Endothelial cell of umbilical vein (primary cell): ENCODE results near the gene TRMT2A. TPM values are rescaled to one million over a fixed set of nuclear protein-coding genes. Genes with fewer than 3 reads are reported as not detected.

Experiments used
- BruUV-seq: library from RNA; stranded (reverse); fragments of 400-500 nt; replicated peaks from 2 replicates; lab custom pipeline; 2021; lab: Mats Ljungman, UMichigan
- CTCF ChIA-PET: fragments of 300-600, 350-600 bp; sonication (Branson Sonifier 250); formaldehyde crosslinking; loops from one replicate; lab custom pipeline; 2021; ENCODE audit warnings: antibody characterized with exemption, inconsistent platforms; lab: Charles Lee
- POLR2A ChIA-PET: fragments of 300-600, 350-600 bp; sonication (Branson Sonifier 250); formaldehyde crosslinking; loops from one replicate; lab custom pipeline; 2021; ENCODE audit warnings: antibody characterized with exemption, inconsistent platforms; lab: Charles Lee
- DNase-seq: peaks from one replicate; pipeline ENCODE4 v3.0.0-alpha.2; 2011; ENCODE audit warnings: low read depth, low spot score
- FAIRE-seq: peaks from 2 replicates; lab custom pipeline; 2011; peaks lifted over from hg19 to GRCh38; lab: Jason Lieb, UNC
- H2AFZ ChIP-seq: 2 replicates; pipeline ENCODE4 v1.6.0; 2012; ENCODE audit warnings: low read depth, low read length, control low read depth, inconsistent platforms
- H3K27ac ChIP-seq: 2 replicates; pipeline ENCODE4 v1.5.1; 2011; ENCODE audit warnings: low read depth, mild to moderate bottlenecking, control low read depth, low read length, moderate library complexity; ENCODE audit not compliant: insufficient read depth
- H3K27me3 ChIP-seq, 2 experiments: 2 replicates each; pipeline versions ENCODE4 v1.6.0 to v1.6.1; 2011; ENCODE audit warnings: low read length in 2 of 2, mixed read lengths in 1 of 2; ENCODE audit not compliant: control insufficient read depth in 2 of 2, insufficient read depth in 2 of 2
- H3K36me3 ChIP-seq, 2 experiments: 2 replicates in 1 of 2; 3 replicates in 1 of 2; pipeline ENCODE4 v1.5.1; 2011; ENCODE audit warnings: low read length in 2 of 2, mild to moderate bottlenecking in 1 of 2, moderate library complexity in 1 of 2; ENCODE audit not compliant: control insufficient read depth in 2 of 2, insufficient read depth in 2 of 2; ENCODE audit errors: extremely low read depth in 1 of 2
- H3K4me1 ChIP-seq: 3 replicates; pipeline ENCODE4 v1.5.1; 2011; ENCODE audit warnings: mild to moderate bottlenecking, low read length; ENCODE audit not compliant: control insufficient read depth, insufficient read depth; ENCODE audit errors: extremely low read depth
- H3K4me2 ChIP-seq: 2 replicates; pipeline ENCODE4 v1.6.1; 2011; ENCODE audit warnings: low read length, control low read depth, mixed read lengths; ENCODE audit not compliant: insufficient read depth
- H3K4me3 ChIP-seq, 3 experiments: fragments of 200-600 bp in 1 of 3; sonication (generic), shearing (Covaris generic) in 1 of 3; replicated peaks in 1 of 3; 2 replicates each; pipeline ENCODE4 v1.5.1; 2011 to 2016; ENCODE audit warnings: control low read depth in 3 of 3, low read length in 3 of 3, mild to moderate bottlenecking in 2 of 3, inconsistent platforms in 1 of 3, low read depth in 1 of 3, moderate library complexity in 1 of 3; ENCODE audit not compliant: insufficient read depth in 1 of 3
- H3K79me2 ChIP-seq: 2 replicates; pipeline ENCODE4 v1.6.0; 2012; ENCODE audit warnings: low read length, inconsistent platforms; ENCODE audit not compliant: control insufficient read depth, insufficient read depth
- H3K9ac ChIP-seq: replicated peaks from 2 replicates; pipeline ENCODE3; 2011; ENCODE audit warnings: low read length, control low read depth; ENCODE audit not compliant: insufficient read depth; ENCODE audit errors: extremely low read depth
- H3K9me1 ChIP-seq: replicated peaks from 3 replicates; pipeline ENCODE4 v1.6.0; 2011; ENCODE audit warnings: mild to moderate bottlenecking, low read length; ENCODE audit not compliant: control insufficient read depth, insufficient read depth; ENCODE audit errors: extremely low read depth
- H3K9me3 ChIP-seq: replicated peaks from 2 replicates; pipeline ENCODE4 v1.5.1; 2012; ENCODE audit warnings: low read length, inconsistent platforms; ENCODE audit not compliant: control insufficient read depth, insufficient read depth
- H4K20me1 ChIP-seq: replicated peaks from 2 replicates; pipeline ENCODE3; 2011; ENCODE audit warnings: mild to moderate bottlenecking, low read length; ENCODE audit not compliant: control insufficient read depth, insufficient read depth; ENCODE audit errors: extremely low read depth
- EZH2 ChIP-seq: IDR thresholded peaks from 2 replicates; pipeline ENCODE4 v1.6.1; 2012; ENCODE audit warnings: borderline replicate concordance, low read depth, mild to moderate bottlenecking, moderate library complexity, low read length, inconsistent platforms; ENCODE audit not compliant: severe bottlenecking
- FOS ChIP-seq: IDR thresholded peaks from 2 replicates; pipeline ENCODE4 v1.6.1; 2011; ENCODE audit warnings: mild to moderate bottlenecking, low read length, moderate library complexity, borderline replicate concordance; ENCODE audit not compliant: insufficient read depth
- GATA2 ChIP-seq: IDR thresholded peaks from 2 replicates; pipeline ENCODE4 v1.7.0; 2011; ENCODE audit warnings: low read depth, mild to moderate bottlenecking, moderate library complexity, mixed read lengths, low read length; ENCODE audit not compliant: insufficient read length, insufficient read depth
- JUN ChIP-seq: IDR thresholded peaks from 2 replicates; pipeline ENCODE4 v1.6.1; 2011; ENCODE audit warnings: borderline replicate concordance, low read depth; ENCODE audit not compliant: insufficient read length, insufficient read depth
- MYC ChIP-seq: IDR thresholded peaks from one replicate; pipeline ENCODE4 v1.6.1; 2011; ENCODE audit warnings: mild to moderate bottlenecking, low read depth, low read length
- POLR2A ChIP-seq: IDR thresholded peaks from 2 replicates; pipeline ENCODE4 v1.6.1; 2012; ENCODE audit warnings: low read depth, mild to moderate bottlenecking, control low read depth, low read length
- POLR2AphosphoS5 ChIP-seq: IDR thresholded peaks from 2 replicates; pipeline ENCODE4 v1.6.1; 2012; ENCODE audit warnings: low read depth, mild to moderate bottlenecking, control low read depth, low read length, moderate library complexity; ENCODE audit not compliant: insufficient read depth
- dilution Hi-C: fragments of 300-500 bp; cut with MboI; formaldehyde crosslinking; loops from one replicate; pipeline ENCODE4 v1.15.0; 2019; ENCODE audit warnings: low sequenced_read_pairs; ENCODE audit not compliant: extremely low pct_ligation_motif_present
- intact Hi-C: fragments of 100-400 bp; cut with micrococcal nuclease; formaldehyde crosslinking; loops from one replicate; pipeline ENCODE4 v1.10.0; 2022
- polyA plus RNA-seq, 4 experiments: library from polyadenylated mRNA; depleted of rRNA in 3 of 4; stranded (reverse) in 3 of 4; unstranded in 1 of 4; fragments of >200 nt; gene quantifications; 2 replicates each; pipeline versions ENCODE4 v1.2.1 to v1.2.3, GENCODE V29; 2011 to 2012; ENCODE audit warnings: missing spikeins in 1 of 4
- total RNA-seq: library from RNA; stranded (reverse); gene quantifications from 2 replicates; pipeline ENCODE4 v1.2.3, GENCODE V29; 2021
- TF ChIP-seq, protein P1 (sequence below): IDR thresholded peaks from 2 replicates; pipeline ENCODE4 v1.6.1; 2011; ENCODE audit not compliant: insufficient read depth, insufficient read length
- TF ChIP-seq, protein P2 (sequence below), 2 donors: IDR thresholded peaks; 1 replicate in 1 of 2; 2 replicates in 1 of 2; pipeline ENCODE4 v1.5.1; 2011; ENCODE audit warnings: low read length in 2 of 2, mild to moderate bottlenecking in 2 of 2, moderate library complexity in 2 of 2, control low read depth in 1 of 2, inconsistent platforms in 1 of 2, low read depth in 1 of 2; ENCODE audit not compliant: insufficient read depth in 1 of 2; ENCODE audit errors: extremely low read depth in 1 of 2

Gene TRMT2A
- total and polyA plus RNA-seq, 2 donors (not counting 3 experiments of a cell fraction or from before 2014, with no cell fraction given) = 51.2 to 61.9 TPM

DNA sequence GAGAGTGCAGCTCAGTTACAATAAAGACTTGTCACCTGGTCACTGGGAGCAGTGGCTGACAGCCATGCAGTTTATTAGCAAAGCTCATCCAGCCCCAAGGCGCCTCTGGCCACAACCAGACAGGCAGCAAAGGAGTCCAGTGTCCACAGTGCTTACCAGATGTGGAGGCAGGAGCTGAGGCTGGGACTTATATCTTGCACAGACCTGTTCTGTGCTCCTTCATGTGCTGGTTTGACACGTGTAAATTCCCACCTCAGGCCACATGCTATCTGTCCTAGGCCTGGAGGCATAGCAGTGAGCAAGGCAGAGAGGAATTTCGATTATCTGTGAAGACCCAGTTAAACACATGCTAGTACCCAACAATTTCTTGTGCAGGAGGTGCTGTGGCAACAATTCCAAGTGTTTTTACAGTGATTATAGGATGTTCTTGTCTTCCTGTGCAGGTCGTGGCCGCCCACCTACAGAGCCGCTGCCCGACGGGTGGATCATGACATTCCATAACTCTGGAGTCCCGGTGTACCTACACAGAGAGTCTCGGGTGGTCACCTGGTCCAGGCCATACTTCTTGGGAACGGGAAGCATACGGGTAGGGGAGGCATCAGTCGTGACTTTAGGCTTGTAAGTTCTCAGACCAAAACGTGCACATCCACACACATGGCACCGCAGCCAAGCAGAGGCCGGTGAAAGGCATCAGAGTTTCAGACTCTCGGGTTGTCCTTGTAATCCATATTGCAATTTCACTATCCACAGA, 27.6 kb downstream of the TRMT2A start:
- Histone ChIP-seq H3K27me3 (no peaks in the 10 kb centered on the region), H3K4me3 (no peak overlapping the region), H3K9me3 (no peaks in the 10 kb centered on the region), H4K20me1 (peaks cover 2% of the 10 kb centered on the region), H3K36me3 (peaks cover 54 to 78% of the 10 kb centered on the region in 2 experiments), H3K4me1 (no peaks in the 10 kb centered on the region), H3K27ac (no peak overlapping the region), H2AFZ (no peak overlapping the region), H3K9me1 (no peaks in the 10 kb centered on the region), H3K79me2 (peaks cover 63% of the 10 kb centered on the region), H3K4me2 (no peak overlapping the region), H3K9ac (no peak overlapping the region)
- no peak for FAIRE-seq
- intact Hi-C loops (no loop called here), dilution Hi-C loops (no loop called here)
- no peak for TF ChIP-seq FOS
- TF ChIP-seq, protein P1, sequence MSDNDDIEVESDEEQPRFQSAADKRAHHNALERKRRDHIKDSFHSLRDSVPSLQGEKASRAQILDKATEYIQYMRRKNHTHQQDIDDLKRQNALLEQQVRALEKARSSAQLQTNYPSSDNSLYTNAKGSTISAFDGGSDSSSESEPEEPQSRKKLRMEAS = no peak
- TF ChIP-seq, protein P2, sequence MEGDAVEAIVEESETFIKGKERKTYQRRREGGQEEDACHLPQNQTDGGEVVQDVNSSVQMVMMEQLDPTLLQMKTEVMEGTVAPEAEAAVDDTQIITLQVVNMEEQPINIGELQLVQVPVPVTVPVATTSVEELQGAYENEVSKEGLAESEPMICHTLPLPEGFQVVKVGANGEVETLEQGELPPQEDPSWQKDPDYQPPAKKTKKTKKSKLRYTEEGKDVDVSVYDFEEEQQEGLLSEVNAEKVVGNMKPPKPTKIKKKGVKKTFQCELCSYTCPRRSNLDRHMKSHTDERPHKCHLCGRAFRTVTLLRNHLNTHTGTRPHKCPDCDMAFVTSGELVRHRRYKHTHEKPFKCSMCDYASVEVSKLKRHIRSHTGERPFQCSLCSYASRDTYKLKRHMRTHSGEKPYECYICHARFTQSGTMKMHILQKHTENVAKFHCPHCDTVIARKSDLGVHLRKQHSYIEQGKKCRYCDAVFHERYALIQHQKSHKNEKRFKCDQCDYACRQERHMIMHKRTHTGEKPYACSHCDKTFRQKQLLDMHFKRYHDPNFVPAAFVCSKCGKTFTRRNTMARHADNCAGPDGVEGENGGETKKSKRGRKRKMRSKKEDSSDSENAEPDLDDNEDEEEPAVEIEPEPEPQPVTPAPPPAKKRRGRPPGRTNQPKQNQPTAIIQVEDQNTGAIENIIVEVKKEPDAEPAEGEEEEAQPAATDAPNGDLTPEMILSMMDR (IDR thresholded peaks at IDR 0.05; ENCODE audit: extremely low read depth in 1 of 2, insufficient read depth in 1 of 2, low read depth in 1 of 2, low read length in 2 of 2) = no peak
- TF ChIP-seq POLR2A = no peak
- TF ChIP-seq MYC = no peak
- TF ChIP-seq POLR2AphosphoS5 = no peak
- no peak for TF ChIP-seq EZH2
- no peak for TF ChIP-seq JUN
- TF ChIP-seq GATA2 = no peak
- BruUV-seq = no TSS peak
- POLR2A ChIA-PET = no interaction called here
- DNase-seq = no peak
- CTCF ChIA-PET = no interaction called here
